Forelimb muscle (tissue), 1 donor: ENCODE measurements around the gene USP48. TPM values are rescaled to one million over a fixed set of nuclear protein-coding genes. Genes with fewer than 3 reads are reported as not detected.

Experiments used
- DNase-seq: peaks from one replicate; pipeline ENCODE4 v3.0.0-alpha.2; 2013; ENCODE audit warnings: low read depth
- polyA plus RNA-seq: library from polyadenylated mRNA; unstranded; fragments of 120-200 nt; gene quantifications from one replicate; pipeline ENCODE4 v1.2.1, GENCODE V29; 2013; ENCODE audit not compliant: insufficient read length

Gene USP48
- polyA plus RNA-seq, 1 donor = 47.4 TPM

- DNase-seq = no peak
Observed at GRCh38 chr1:21652937-21653743, 129.8 kb downstream of the USP48 start.

GRCh38 chr1:21652101-21652936, 130.6 kb downstream of the USP48 start:
- no peak for DNase-seq

- no peak for DNase-seq
Observed at GRCh38 chr1:21651214-21652042, 131.5 kb downstream of the USP48 start.

- DNase-seq = no peak
Observed at GRCh38 chr1:21650400-21650799, 132.5 kb downstream of the USP48 start.

GRCh38 chr1:21649315-21649714, 133.6 kb downstream of the USP48 start:
- no peak for DNase-seq

GRCh38 chr1:21648791-21649190, 134.2 kb downstream of the USP48 start:
- DNase-seq = no peak

GRCh38 chr1:21648352-21648730, 134.6 kb downstream of the USP48 start:
- DNase-seq = no peak

GRCh38 chr1:21647431-21648351, 135.3 kb downstream of the USP48 start:
- no peak for DNase-seq

- no peak for DNase-seq
Observed at GRCh38 chr1:21645550-21645949, 137.4 kb downstream of the USP48 start.

- DNase-seq = no peak
Observed at GRCh38 chr1:21644906-21645305, 138.0 kb downstream of the USP48 start.

- DNase-seq = no peak
Observed at GRCh38 chr1:21644348-21644747, 138.6 kb downstream of the USP48 start.

- DNase-seq = no peak
Observed at GRCh38 chr1:21643624-21644023, 139.3 kb downstream of the USP48 start.

GRCh38 chr1:21641967-21642739, 140.8 kb downstream of the USP48 start:
- no peak for DNase-seq

GRCh38 chr1:21641537-21641936, 141.4 kb downstream of the USP48 start:
- DNase-seq = no peak

- DNase-seq = no peak
Observed at GRCh38 chr1:21641076-21641475, 141.9 kb downstream of the USP48 start.

GRCh38 chr1:21640653-21641052, 142.3 kb downstream of the USP48 start:
- no peak for DNase-seq

- no peak for DNase-seq
Observed at GRCh38 chr1:21639594-21640041, 143.3 kb downstream of the USP48 start.

GRCh38 chr1:21638531-21639341, 144.2 kb downstream of the USP48 start:
- no peak for DNase-seq

GRCh38 chr1:21637514-21637913, 145.4 kb downstream of the USP48 start:
- no peak for DNase-seq
